CD4-positive, alpha-beta T cell (primary cell): ENCODE data around the gene HDDC3. TPM values are rescaled to one million over a fixed set of nuclear protein-coding genes. Genes with fewer than 3 reads are reported as not detected.
"Not testable (repeated sequence)": the region's sequence is repeated elsewhere in the genome, so short reads cannot be mapped to it uniquely, and the experiment has no call there.

Source experiments
- ATAC-seq: fragments of 200-7000 bp; cut with Tn5 transposase; one replicate; pipeline ENCODE4 v1.10.0; 2022; ENCODE audit warnings: mild to moderate bottlenecking; ENCODE audit not compliant: poor library complexity
- CTCF ChIA-PET: fragments of 350-600 bp; sonication (Branson Sonifier 250); formaldehyde crosslinking; loops from one replicate; lab custom pipeline; 2021; ENCODE audit warnings: antibody characterized with exemption, inconsistent platforms; lab: Charles Lee
- POLR2A ChIA-PET: fragments of 350-600 bp; sonication (Branson Sonifier 250); formaldehyde crosslinking; loops from one replicate; lab custom pipeline; 2021; ENCODE audit warnings: antibody characterized with exemption, inconsistent platforms; lab: Charles Lee
- DNase-seq, 14 experiments: peaks; one replicate each; pipeline ENCODE4 v3.0.0-alpha.2; 2013 to 2020; ENCODE audit warnings: mixed read lengths in 2 of 14
- H3K27ac ChIP-seq, 2 donors: one replicate each; pipeline versions ENCODE4 v1.5.1 to v1.7.0; 2013; ENCODE audit warnings: low read length in 2 of 2, low read depth in 1 of 2, mild to moderate bottlenecking in 1 of 2
- H3K27me3 ChIP-seq, 2 experiments: 1 replicate in 1 of 2; 2 replicates in 1 of 2; pipeline versions ENCODE4 v1.6.1 to v1.7.0; 2013; ENCODE audit warnings: low read length in 2 of 2, control low read depth in 1 of 2, mild to moderate bottlenecking in 1 of 2, moderate library complexity in 1 of 2; ENCODE audit not compliant: insufficient read depth in 2 of 2, control insufficient read depth in 1 of 2
- H3K36me3 ChIP-seq: one replicate; pipeline ENCODE4 v1.6.1; 2013; ENCODE audit warnings: low read length, control low read depth; ENCODE audit not compliant: insufficient read depth
- H3K4me1 ChIP-seq: one replicate; pipeline ENCODE4 v1.6.1; 2013; ENCODE audit warnings: low read length, control low read depth; ENCODE audit not compliant: insufficient read depth
- H3K4me3 ChIP-seq: one replicate; pipeline ENCODE4 v1.5.1; 2013; ENCODE audit warnings: mild to moderate bottlenecking, low read length, moderate library complexity
- H3K9me3 ChIP-seq, 2 experiments: 1 replicate in 1 of 2; 2 replicates in 1 of 2; pipeline versions ENCODE4 v1.6.1 to v1.7.0; 2013; ENCODE audit warnings: low read length in 2 of 2, mild to moderate bottlenecking in 2 of 2, control low read depth in 1 of 2, moderate library complexity in 1 of 2; ENCODE audit not compliant: control insufficient read depth in 1 of 2, insufficient read depth in 1 of 2
- H3K27ac Mint-ChIP-seq: one replicate; pipeline ENCODE4 v1.8.0; 2020; ENCODE audit warnings: mixed read lengths
- H3K27me3 Mint-ChIP-seq: one replicate; pipeline ENCODE4 v1.8.0; 2021; ENCODE audit warnings: mixed read lengths
- H3K36me3 Mint-ChIP-seq: one replicate; pipeline ENCODE4 v1.8.0; 2021; ENCODE audit warnings: low read depth, mixed read lengths
- H3K4me1 Mint-ChIP-seq: one replicate; pipeline ENCODE4 v1.8.0; 2021; ENCODE audit warnings: low read depth, mixed read lengths
- H3K4me3 Mint-ChIP-seq: one replicate; pipeline ENCODE4 v1.8.0; 2020; ENCODE audit warnings: mild to moderate bottlenecking, mixed read lengths
- H3K9me3 Mint-ChIP-seq: one replicate; pipeline ENCODE4 v1.8.0; 2020; ENCODE audit warnings: mixed read lengths
- intact Hi-C, 2 experiments: fragments of 100-400 bp; cut with DNase I in 1 of 2; cut with micrococcal nuclease in 1 of 2; formaldehyde crosslinking; loops; one replicate each; pipeline versions ENCODE4 v1.15.1 to v1.9.0; 2023 to 2025; cut with DNase I, micrococcal nuclease
- total RNA-seq, 174 experiments: library from RNA in 2 of 174; stranded (reverse) in 2 of 174; gene quantifications; one replicate each; pipeline ENCODE4 v1.2.3 and lab custom pipeline; 2021 to 2026
- TF ChIP-seq, protein P1 (sequence below): fragments of 200-600 bp; IDR thresholded peaks from one replicate; pipeline ENCODE4 v1.8.0; 2022; ENCODE audit warnings: antibody characterized with exemption, mild to moderate bottlenecking

Gene HDDC3
- total RNA-seq, 2 experiments from 2014 or later: 9.9 to 10.8 TPM

- peak overlapping the region; percentile 96 for H3K27ac Mint-ChIP-seq
- ChIA-PET CTCF (interaction anchor here (0.9 to 5.1 kb wide), 20 partner anchors 9 to 401 kb away, joined by 3 to 88 read pairs (median 6); partner anchors contain the start of genes BLM, CRTC3, MAN2A2 and RCCD1), POLR2A (interaction anchor here (0.9 to 8.1 kb wide), 22 partner anchors 25 to 1951 kb away, joined by 3 to 232 read pairs (median 4); partner anchors contain the start of genes AP3S2, BLM, CIB1 and FURIN)
- intact Hi-C loops: loop anchor here (2.0 to 10.0 kb wide), 7 partner anchors 59 to 1037 kb away; partner anchors contain the start of genes AP3S2 (in 2 of the 2), BLM (in 1 of the 2), GDPGP1 (in 1 of the 2) and PRC1 (in 1 of the 2)
- Histone ChIP-seq H3K4me3 (peak overlapping the region; percentile 95), H3K27me3 (no peaks in the 10 kb centered on the region), H3K27ac (peak overlapping the region; percentile 81 to 92), H3K4me1 (peaks cover 71% of the 10 kb centered on the region), H3K9me3 (no peaks in the 10 kb centered on the region), H3K36me3 (peaks cover 4% of the 10 kb centered on the region)
- H3K36me3 Mint-ChIP-seq: peaks cover 17% of the 10 kb centered on the region
- H3K9me3 Mint-ChIP-seq: no peaks in the 10 kb centered on the region
- DNase-seq: no peak
- H3K4me1 Mint-ChIP-seq: peaks cover 44% of the 10 kb centered on the region
- H3K4me3 Mint-ChIP-seq: peak overlapping the region; percentile 98
- ATAC-seq: no peak
- no peaks in the 10 kb centered on the region for H3K27me3 Mint-ChIP-seq
- TF ChIP-seq, protein P1, sequence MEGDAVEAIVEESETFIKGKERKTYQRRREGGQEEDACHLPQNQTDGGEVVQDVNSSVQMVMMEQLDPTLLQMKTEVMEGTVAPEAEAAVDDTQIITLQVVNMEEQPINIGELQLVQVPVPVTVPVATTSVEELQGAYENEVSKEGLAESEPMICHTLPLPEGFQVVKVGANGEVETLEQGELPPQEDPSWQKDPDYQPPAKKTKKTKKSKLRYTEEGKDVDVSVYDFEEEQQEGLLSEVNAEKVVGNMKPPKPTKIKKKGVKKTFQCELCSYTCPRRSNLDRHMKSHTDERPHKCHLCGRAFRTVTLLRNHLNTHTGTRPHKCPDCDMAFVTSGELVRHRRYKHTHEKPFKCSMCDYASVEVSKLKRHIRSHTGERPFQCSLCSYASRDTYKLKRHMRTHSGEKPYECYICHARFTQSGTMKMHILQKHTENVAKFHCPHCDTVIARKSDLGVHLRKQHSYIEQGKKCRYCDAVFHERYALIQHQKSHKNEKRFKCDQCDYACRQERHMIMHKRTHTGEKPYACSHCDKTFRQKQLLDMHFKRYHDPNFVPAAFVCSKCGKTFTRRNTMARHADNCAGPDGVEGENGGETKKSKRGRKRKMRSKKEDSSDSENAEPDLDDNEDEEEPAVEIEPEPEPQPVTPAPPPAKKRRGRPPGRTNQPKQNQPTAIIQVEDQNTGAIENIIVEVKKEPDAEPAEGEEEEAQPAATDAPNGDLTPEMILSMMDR: peak; percentile 41
Measured at GRCh38 chr15:90931575-90931827, 848 bp downstream of the HDDC3 start.

- peak in 1 of 14 experiments; percentile 7 for DNase-seq
- POLR2A ChIA-PET: interaction anchor here (0.9 to 8.1 kb wide), 15 partner anchors 25 to 1951 kb away, joined by 3 to 232 read pairs (median 4); partner anchors contain the start of genes AP3S2, BLM, CIB1 and FURIN
- Mint-ChIP-seq H3K4me1 (peaks cover 39% of the 10 kb centered on the region), H3K27me3 (no peaks in the 10 kb centered on the region), H3K4me3 (peak overlapping the region; percentile 98), H3K9me3 (no peaks in the 10 kb centered on the region), H3K27ac (peak overlapping the region; percentile 96), H3K36me3 (peaks cover 13% of the 10 kb centered on the region)
- no peaks in the 10 kb centered on the region for H3K36me3 ChIP-seq
- H3K27ac ChIP-seq: peak overlapping the region; percentile 85 to 93
- TF ChIP-seq, protein P1: no peak
- peak overlapping the region; percentile 59 for H3K4me3 ChIP-seq
- no peaks in the 10 kb centered on the region for H3K27me3 ChIP-seq
- intact Hi-C loops: loop anchor here (2.0 to 10.0 kb wide), 7 partner anchors 59 to 1036 kb away; partner anchors contain the start of genes AP3S2 (in 2 of the 2), BLM (in 1 of the 2), GDPGP1 (in 1 of the 2) and PRC1 (in 1 of the 2)
- CTCF ChIA-PET: interaction anchor here (1.0 to 5.1 kb wide), 20 partner anchors 9 to 401 kb away, joined by 3 to 88 read pairs (median 5); partner anchors contain the start of genes BLM, CRTC3, MAN2A2 and RCCD1
- no peak for ATAC-seq
- H3K9me3 ChIP-seq: no peaks in the 10 kb centered on the region
- peaks cover 66% of the 10 kb centered on the region for H3K4me1 ChIP-seq
Measured at GRCh38 chr15:90930861-90931574, 1.3 kb downstream of the HDDC3 start.

DNA sequence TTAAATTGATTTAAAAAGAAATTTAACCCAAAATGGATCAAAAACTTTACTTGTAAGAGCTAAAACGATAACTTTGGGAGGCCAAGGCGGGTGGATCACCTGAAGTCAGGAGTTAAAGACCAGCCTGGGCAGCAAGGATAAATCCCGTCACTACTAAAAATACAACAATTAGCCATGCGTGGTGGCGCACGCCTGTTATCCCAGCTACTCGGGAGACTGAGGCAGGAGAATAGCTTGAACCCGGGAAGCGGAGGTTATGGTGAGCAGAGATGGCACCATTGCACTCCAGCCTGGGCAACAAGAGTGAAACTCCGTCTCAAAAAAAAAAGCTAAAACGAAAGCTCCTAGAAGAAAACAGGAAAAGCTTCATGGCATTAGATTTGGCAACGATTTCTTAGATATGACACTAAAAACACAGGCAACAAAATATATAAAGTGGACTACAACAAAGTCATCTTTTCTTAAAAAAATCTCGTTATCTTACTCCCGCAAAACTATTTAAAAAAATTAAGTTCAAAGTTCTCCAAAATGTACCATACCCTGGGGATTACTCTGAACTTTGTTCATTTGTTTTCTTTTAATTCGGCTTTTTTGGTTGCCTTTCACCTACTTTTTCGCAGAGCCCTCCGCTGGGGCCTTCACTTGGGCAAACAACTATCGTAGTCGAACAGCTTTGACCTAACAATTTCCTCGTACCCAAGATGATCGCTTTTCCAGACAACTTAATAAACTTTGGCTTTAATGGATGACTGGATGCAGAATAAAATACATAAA lies 2.9 kb downstream of the HDDC3 start:
- H3K36me3 Mint-ChIP-seq: peaks cover 10% of the 10 kb centered on the region
- Histone ChIP-seq H3K4me1 (peaks cover 52% of the 10 kb centered on the region), H3K4me3 (peak overlapping the region; percentile 59)

GRCh38 chr15:90928106-90928505 lies 4.2 kb downstream of the HDDC3 start:
- peak overlapping the region; percentile 96 for H3K27ac Mint-ChIP-seq
- ATAC-seq, H3K9me3 Mint-ChIP-seq: not testable (repeated sequence)

More for the DNA sequence above, 2.9 kb downstream of the HDDC3 start:
- peak in 1 of 14 experiments; percentile 16 for DNase-seq
- no peaks in the 10 kb centered on the region for H3K36me3 ChIP-seq
- H3K27me3 ChIP-seq: no peaks in the 10 kb centered on the region
- no peaks in the 10 kb centered on the region for H3K27me3 Mint-ChIP-seq
- H3K27ac Mint-ChIP-seq: peak overlapping the region; percentile 96
- peak overlapping the region; percentile 98 for H3K4me3 Mint-ChIP-seq
- intact Hi-C loops: loop anchor here (2.0 to 10.0 kb wide), 7 partner anchors 57 to 1035 kb away; partner anchors contain the start of genes AP3S2 (in 2 of the 2), BLM (in 1 of the 2), GDPGP1 (in 1 of the 2) and PRC1 (in 1 of the 2)
- H3K9me3 Mint-ChIP-seq: no peaks in the 10 kb centered on the region
- ChIA-PET CTCF (interaction anchor here (1.4 to 1.5 kb wide), 3 partner anchors 27 to 43 kb away, joined by 3 to 11 read pairs (median 5); partner anchors contain the start of gene MAN2A2), POLR2A (interaction anchor here (0.7 to 8.1 kb wide), 11 partner anchors 11 to 549 kb away, joined by 3 to 232 read pairs (median 3); partner anchors contain the start of genes MAN2A2 and RCCD1)
- H3K9me3 ChIP-seq: no peaks in the 10 kb centered on the region
- no peak for ATAC-seq
- TF ChIP-seq, protein P1: no peak
- peaks cover 34% of the 10 kb centered on the region for H3K4me1 Mint-ChIP-seq
- peak overlapping the region; percentile 85 to 93 for H3K27ac ChIP-seq

More at GRCh38 chr15:90928106-90928505, 4.2 kb downstream of the HDDC3 start:
- H3K27me3 ChIP-seq, H3K36me3 ChIP-seq, H3K9me3 ChIP-seq, DNase-seq, H3K27ac ChIP-seq, CTCF ChIA-PET, POLR2A ChIA-PET, H3K4me3 ChIP-seq, H3K27me3 Mint-ChIP-seq, intact Hi-C loops, H3K36me3 Mint-ChIP-seq: not testable (repeated sequence)
- Mint-ChIP-seq H3K4me1 (peaks cover 29% of the 10 kb centered on the region), H3K4me3 (peak overlapping the region; percentile 48)
- peaks cover 39% of the 10 kb centered on the region for H3K4me1 ChIP-seq
